ENCODE results near the gene EXOSC2. TPM values are rescaled to one million over a fixed set of nuclear protein-coding genes. Genes with fewer than 3 reads are reported as not detected.

EXOSC2 gene
- polyA plus RNA-seq, 1 donor: 26.5 TPM

DNA sequence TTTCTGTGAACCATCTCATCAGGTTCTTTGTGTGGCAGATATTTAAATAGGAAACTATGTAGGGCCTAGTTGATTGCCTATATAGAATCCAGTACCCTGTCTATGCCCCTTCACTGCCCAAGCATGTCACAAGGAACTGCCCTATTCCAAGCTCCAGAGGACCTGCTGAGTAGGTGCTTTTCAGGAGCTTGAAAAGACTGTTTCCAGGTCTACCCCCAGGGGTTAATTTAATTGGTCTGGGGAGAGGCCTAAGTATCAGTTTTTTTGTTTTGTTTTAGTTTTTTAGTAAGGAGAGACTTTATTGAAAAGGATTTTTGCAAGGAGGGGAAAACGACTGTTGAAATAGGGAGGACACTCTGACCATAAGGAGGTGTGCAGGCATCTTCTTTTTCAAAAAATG lies 43.3 kb downstream of the EXOSC2 start:
- no peak for DNase-seq (ENCODE audit: low read depth)

DNA sequence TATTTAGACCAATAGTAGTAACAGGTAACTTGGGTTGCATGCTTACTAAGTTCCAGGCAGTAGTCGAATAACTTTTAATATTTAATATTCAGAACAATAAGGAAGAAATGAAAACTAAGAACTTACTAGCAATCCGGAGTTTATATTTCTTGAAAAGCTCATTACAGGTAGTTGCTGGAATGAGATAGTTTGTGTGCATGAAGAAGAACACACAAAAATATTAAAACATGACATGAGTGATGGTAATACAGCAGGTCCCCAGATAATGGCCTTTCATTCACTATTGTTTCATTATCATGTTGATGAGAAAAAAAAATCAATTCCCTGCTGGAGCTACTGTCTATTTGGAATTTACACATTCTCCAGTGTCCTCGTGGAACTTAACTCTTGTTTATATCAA lies 44.7 kb downstream of the EXOSC2 start:
- no peak for DNase-seq (ENCODE audit: low read depth)

DNA sequence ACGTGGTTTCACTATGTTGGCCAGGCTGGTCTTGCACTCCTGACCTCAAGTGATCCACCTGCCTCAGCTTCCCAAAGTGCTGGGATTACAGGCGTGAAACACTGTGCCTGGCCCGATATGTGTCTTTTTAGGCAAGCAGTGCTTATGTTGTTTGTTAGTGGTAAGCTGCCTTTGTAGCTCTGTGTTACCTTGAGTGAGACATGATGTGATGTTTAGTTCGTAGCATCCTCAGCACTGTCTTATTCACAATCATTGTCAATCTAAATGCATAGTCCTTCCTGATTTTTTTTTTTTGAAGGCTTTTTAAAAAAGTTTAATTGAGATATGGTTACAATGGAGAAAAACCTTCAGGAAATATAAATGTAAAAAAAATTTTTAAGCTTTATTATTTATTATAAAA lies 45.5 kb downstream of the EXOSC2 start:
- no peak for DNase-seq (ENCODE audit: low read depth)

DNA sequence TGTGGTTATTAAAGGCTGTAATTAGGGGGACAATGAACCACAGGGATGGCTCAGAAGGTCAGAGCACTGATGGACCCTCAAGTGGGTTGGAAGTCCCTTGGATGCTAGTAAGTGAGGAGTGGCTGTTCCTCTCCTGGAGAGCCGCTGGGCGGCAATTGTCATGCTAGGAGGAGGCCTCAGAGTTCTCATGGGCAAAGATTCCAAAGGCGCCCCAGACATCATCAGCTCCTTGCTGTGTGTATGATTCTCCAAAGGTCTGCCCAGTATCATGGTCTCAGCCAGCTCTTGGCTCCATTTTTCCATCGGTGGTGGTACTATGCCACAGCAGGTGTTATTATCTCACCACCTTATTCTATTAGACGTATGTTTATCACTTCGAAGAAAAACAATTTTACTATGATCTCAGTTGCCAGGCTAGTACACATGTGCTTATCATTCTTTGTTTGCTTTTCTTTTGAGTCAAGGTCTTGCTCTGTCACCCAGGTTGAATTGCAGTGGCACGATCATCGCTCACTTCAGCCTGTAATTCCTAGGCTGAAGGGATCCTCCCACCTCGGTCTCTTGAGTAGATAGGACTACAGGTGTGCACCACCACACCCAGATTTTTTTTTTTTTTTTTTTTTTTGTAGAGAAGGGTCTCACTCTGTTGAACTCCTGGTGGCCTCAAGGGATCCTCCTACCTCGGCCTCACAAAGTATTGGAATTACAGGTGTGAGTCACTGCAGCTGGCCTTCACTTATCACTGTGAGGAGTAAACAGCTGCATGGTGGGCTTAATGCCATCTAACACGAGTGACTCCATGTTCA lies 46.8 kb downstream of the EXOSC2 start:
- no peak for DNase-seq (ENCODE audit: low read depth)

DNA sequence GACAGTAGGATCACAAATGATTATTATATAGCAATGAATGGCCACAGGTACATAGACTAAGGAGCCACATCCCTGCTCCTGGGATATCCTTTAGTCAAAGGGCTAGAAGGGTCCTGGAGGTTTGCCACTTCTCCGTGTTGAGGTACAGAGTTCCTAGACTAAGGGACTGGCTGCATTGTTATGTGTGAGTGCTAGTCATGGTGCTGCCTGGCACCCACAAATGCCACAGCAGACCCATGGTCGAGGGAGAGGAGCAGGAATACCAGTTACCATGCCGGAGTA lies 47.4 kb downstream of the EXOSC2 start:
- DNase-seq (ENCODE audit: low read depth): no peak

DNA sequence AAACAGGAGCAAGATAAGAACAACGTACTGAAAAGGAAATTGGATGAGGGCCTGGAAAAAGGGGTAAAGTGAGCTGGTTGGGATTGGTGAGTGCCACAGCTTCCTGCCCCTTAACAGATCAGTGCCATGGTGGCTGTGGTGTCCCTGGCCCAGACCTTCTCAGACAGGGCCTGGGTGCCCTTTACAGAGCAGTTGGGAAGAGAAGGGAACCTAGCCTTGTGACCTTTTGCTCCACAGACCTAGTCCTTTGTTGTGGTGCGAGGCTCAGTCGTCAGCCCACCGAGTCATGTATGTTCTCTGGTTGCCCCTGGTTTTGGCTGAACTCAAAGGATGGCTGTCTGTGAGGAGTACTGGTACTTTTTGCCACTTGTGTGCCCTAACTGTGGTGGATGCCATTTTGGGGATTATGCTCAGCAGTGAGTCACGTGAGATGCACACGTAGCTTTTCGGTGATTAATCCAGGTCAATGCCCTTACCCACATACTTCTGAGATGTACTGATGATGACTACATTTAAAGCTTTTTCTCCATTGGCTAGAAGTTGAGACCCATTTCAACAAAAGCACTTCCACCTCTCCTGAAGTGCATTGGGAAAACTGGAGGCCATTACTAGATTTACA lies 48.4 kb downstream of the EXOSC2 start:
- no peak for DNase-seq (ENCODE audit: low read depth)

DNA sequence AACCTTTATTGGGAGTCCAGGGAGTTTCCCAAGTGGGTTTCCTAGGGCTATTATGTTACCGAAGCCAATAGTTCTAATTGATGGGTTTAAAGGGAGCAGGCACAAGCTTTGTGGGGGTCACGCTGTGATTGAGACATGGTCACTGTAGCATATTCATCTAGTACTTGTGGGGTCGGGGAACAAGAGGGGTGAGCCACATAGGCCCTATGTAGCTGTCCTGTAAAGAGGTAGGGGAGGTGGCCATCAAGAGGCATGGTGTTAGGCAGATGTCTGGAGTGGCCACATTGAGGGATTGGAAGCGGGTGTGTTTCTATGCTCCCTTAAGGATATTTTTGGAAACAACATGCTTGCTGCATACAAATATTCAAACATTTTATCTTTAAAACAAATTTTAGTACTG lies 50.1 kb downstream of the EXOSC2 start:
- DNase-seq (ENCODE audit: low read depth): no peak

DNA sequence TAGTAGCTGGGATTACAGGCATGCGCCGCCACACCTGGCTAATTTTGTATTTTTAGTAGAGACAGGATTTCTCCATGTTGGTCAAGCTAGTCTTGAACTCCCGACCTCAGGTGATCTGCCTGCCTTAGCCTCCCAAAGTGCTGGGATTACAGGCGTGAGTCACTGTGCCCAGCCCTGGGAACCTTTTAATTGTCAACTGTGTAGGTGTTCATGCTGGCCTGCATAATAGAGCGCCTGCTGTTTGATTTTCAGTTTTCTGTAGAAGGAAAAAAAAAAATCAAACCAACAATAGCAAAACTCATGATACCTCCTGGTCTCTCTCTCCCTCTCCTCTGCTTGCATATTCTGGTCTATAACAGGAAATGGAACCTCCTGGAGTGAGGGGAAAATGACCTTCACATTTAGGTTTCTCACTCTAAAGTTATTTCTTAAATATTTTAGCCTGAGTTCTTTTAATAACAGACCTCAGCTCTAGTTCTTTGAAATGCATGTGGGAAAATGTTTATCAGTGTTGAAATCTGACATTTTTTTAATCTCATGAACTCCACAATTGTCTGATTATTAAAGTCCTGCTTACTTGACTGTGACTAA lies 51.7 kb downstream of the EXOSC2 start:
- DNase-seq (ENCODE audit: low read depth): no peak

DNA sequence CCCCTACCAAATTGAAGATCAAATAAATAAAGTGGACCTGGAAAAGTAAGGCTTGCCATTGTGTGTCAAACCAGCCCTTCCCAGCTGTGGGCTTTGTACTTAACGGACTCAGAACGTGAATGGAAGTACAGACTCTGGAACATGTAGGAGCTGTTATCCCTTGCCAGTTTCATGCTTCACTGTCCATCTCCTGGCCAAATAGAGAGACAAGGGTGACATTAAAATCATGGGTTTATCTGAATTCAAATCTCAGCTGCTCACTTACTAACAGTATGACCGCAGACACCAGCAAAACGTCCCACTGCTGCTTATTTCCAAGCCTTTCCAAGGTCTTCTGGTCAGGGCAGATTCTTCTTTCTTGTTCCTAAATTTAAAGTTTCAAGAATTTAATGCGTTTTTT lies 52.2 kb downstream of the EXOSC2 start:
- no peak for DNase-seq (ENCODE audit: low read depth)

DNA sequence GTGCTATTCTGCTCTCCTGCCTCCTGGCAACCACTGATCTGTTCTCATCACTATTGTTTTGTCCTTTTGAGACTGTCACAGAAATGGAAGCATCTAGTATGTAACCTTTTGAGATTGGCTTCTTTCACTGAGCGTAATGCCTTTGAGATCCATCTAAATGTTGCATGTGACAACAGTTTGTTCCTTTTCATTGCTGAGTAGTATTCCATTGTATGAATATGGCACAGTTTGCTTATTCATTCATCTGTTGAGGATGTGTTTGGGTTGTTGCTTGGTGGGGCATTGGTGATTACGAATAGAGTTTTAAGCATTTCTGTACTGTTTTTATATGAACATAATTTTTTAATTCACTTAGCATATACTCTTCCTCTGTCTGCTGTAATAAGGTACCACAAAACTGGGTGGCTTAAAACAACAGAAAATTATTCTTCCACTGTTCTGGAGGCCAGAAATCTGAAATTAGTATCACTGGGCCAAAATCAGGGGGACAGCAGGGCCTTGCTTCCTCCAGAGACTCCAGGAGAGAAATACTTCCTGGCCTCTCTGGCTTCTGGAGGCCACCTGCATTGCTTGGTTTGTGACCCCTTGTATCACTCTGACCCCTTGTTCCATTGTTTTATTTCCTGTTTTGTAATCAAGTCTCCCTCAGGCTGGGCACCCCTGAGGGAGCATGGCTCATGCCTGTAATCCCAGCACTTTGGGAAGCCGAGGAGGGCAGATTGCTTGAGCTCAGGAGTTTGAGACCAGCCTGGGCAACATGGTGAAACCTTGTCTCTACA lies 53.0 kb downstream of the EXOSC2 start:
- DNase-seq (ENCODE audit: low read depth): no peak

DNA sequence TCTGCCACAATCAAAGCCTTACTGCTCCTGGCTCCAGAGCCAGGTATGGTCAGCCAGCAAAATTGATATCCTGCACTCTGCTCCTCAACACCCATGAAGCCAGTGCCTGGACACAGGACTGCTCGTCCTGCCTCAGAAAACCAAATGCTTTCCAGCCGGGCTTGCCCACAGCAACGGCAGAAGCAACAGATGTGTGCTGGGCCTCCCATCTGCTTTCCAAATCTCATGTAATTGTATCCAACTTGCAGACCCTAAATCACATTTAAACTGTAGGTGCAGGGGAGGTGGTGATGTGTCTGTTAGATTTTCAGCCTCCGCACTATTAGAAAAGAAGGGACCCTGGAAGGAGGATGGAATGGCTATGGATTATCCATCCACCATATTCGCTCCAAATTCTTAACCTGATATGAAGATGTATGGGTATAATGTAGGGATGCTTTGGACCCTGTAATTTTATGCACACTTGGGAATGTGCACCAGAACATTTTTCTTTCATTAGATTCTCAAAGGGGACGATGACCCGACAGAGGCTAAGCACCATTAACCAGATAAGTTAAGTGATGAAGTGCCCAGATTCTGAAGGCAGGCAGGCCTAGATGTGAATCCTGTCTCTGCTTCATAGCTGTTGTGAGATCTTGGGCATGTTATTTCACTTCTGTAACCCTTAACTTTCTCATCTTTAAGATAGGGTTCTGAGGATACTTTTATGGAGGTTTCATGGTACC lies 58.2 kb downstream of the EXOSC2 start:
- no peak for DNase-seq (ENCODE audit: low read depth)

Other genes with a start within 250 kb of the EXOSC2 start
- gene ASS1, start 248.8 kb upstream of the EXOSC2 start, polyA plus RNA-seq (ENCODE audit: insufficient read length): 38.9 TPM
- 41.6 TPM for gene FUBP3, start 114.2 kb upstream of the EXOSC2 start, polyA plus RNA-seq (ENCODE audit: insufficient read length)
- gene PRDM12, start 29.2 kb upstream of the EXOSC2 start, polyA plus RNA-seq (ENCODE audit: insufficient read length): not detected
- 52.6 TPM for gene ABL1, start 141.5 kb downstream of the EXOSC2 start, polyA plus RNA-seq (ENCODE audit: insufficient read length)
- 0.33 TPM for gene QRFP, start 203.0 kb downstream of the EXOSC2 start, polyA plus RNA-seq (ENCODE audit: insufficient read length)
- not detected for gene FIBCD1, start 245.5 kb downstream of the EXOSC2 start, polyA plus RNA-seq (ENCODE audit: insufficient read length)